ENCODE data around the gene FBXL4. TPM values are rescaled to one million over a fixed set of nuclear protein-coding genes. Genes with fewer than 3 reads are reported as not detected.
A peak's percentile ranks its signal among the peaks of the same experiment; 100 is the strongest.

Gene FBXL4
- total RNA-seq, 2 experiments from 2014 or later = 9.0 to 9.5 TPM

DNA sequence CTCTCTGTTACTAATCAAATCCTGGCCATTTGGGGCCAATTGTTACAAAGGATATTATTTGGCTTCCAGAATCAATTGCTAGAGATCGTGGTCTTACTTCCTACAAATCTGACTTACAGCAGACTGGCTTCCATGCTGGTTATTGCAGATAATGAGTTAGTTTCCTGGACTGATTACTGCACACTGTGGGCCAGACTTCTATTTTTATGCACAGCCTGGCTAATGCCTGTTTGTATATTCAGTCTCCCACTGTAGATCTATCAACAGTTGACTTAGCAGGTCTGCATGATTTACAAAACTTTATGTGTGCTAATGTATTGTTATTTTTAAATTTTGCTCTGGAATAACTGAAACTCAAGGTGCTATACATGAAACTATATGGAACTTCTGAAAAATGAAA lies 25.8 kb upstream of the FBXL4 start:
- Mint-ChIP-seq H3K36me3 (ENCODE audit: low read depth) (no peaks in the 10 kb centered on the region), H3K4me3 (no peak overlapping the region), H3K4me1 (ENCODE audit: low read depth) (no peaks in the 10 kb centered on the region), H3K9me3 (ENCODE audit: insufficient read depth) (peaks cover 4% of the 10 kb centered on the region), H3K27ac (no peak overlapping the region), H3K27me3 (ENCODE audit: low read depth) (peaks cover 3% of the 10 kb centered on the region)
- DNase-seq (no peak), ATAC-seq (no peak)
- CTCF ChIA-PET = no interaction called here
- POLR2A ChIA-PET = no interaction called here

DNA sequence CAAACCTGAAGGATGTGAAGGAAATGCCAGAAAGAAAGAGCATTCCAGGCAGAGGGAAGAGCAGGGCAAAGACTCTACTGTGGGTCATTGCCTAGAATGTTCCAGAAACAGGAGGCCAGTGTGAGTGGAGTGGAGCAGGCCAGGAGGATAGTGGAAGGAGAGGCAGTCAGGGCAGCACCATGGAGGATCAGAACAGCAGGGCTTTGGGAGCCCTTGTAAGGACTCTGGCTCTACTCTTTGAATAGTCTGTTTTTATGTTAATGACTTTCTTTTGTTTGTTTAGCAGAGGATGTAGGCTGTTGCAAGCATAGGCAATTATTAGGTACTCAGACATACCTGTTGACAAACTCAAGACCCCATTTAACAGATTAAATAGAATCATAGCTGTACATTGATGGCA lies 23.6 kb upstream of the FBXL4 start:
- peaks cover 6% of the 10 kb centered on the region for H3K9me3 Mint-ChIP-seq (ENCODE audit: insufficient read depth)
- DNase-seq (no peak), ATAC-seq (no peak)
- no peaks in the 10 kb centered on the region for H3K36me3 Mint-ChIP-seq (ENCODE audit: low read depth)
- ChIA-PET POLR2A (no interaction called here), CTCF (no interaction called here)
- H3K27ac Mint-ChIP-seq = no peak overlapping the region
- no peaks in the 10 kb centered on the region for H3K27me3 Mint-ChIP-seq (ENCODE audit: low read depth)
- H3K4me1 Mint-ChIP-seq (ENCODE audit: low read depth) = no peaks in the 10 kb centered on the region
- H3K4me3 Mint-ChIP-seq = no peak overlapping the region

DNA sequence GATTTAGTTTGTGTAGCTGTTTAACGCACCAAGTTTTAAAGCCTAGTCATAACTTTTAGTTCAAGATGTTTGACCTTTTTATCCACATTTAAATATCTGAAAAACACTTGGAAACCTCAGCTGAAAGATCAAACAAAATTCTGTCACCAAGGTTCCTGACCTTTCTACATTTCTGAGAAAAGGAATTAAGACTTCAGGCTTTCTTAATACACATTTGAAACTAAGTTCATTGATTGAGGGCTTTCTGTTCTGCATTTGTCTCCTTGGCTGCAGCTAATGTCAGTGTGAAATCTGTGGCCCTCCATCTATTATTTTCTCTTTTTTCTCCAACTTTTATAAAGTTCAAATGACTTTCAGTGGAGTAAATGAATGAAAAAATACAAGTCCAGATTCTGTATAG lies 22.7 kb upstream of the FBXL4 start:
- peaks cover 3% of the 10 kb centered on the region for H3K27me3 Mint-ChIP-seq (ENCODE audit: low read depth)
- no peak overlapping the region for H3K27ac Mint-ChIP-seq
- POLR2A ChIA-PET = no interaction called here
- H3K36me3 Mint-ChIP-seq (ENCODE audit: low read depth) = no peaks in the 10 kb centered on the region
- no peaks in the 10 kb centered on the region for H3K4me1 Mint-ChIP-seq (ENCODE audit: low read depth)
- no peak overlapping the region for H3K4me3 Mint-ChIP-seq
- DNase-seq (no peak), ATAC-seq (no peak)
- peaks cover 6% of the 10 kb centered on the region for H3K9me3 Mint-ChIP-seq (ENCODE audit: insufficient read depth)
- CTCF ChIA-PET = no interaction called here

DNA sequence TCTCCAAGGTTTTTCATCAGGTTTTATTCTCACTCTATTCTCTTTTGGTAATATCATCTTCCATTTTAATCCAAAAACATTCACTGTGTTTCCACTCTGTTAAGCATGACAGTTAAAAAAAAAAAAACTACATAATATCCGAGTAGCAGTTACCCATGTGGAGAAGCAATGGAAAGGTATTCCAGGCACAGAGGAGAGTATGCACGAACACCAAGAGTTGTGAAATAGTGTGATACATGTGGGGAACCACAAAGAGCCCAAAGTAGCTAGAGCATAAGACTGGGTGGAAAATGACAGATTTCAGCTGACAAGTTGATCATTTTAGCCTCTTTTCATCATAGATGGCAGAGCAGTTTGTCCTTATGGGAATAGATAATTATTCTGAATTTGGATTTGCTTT lies 19.9 kb upstream of the FBXL4 start:
- no peak for DNase-seq
- H3K4me1 Mint-ChIP-seq (ENCODE audit: low read depth) = no peaks in the 10 kb centered on the region
- no peak overlapping the region for H3K4me3 Mint-ChIP-seq
- H3K27me3 Mint-ChIP-seq (ENCODE audit: low read depth) = peaks cover 9% of the 10 kb centered on the region
- CTCF ChIA-PET = no interaction called here
- H3K36me3 Mint-ChIP-seq (ENCODE audit: low read depth) = no peaks in the 10 kb centered on the region
- ATAC-seq = no peak
- peaks cover 6% of the 10 kb centered on the region for H3K9me3 Mint-ChIP-seq (ENCODE audit: insufficient read depth)
- H3K27ac Mint-ChIP-seq = no peak overlapping the region
- POLR2A ChIA-PET = no interaction called here

DNA sequence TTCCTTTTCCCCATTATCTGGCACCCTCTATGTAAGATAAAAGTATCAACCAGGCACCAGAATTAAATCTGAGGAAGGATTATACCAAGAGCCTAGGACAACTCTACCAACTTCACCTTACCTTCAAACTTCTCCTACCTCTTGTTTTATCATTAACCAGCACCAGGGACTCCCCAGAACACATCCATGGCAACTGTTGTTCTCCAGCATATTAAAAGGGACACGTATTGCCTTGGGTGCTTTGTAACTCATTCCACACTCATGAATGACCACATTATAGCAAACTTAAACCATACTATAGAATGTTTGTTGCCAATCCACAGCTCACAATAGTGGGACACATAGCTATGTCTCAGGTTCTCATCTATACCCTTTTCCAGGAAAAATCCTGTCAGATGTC lies 11.9 kb upstream of the FBXL4 start:
- no peaks in the 10 kb centered on the region for H3K36me3 Mint-ChIP-seq (ENCODE audit: low read depth)
- H3K4me3 Mint-ChIP-seq = no peak overlapping the region
- no peaks in the 10 kb centered on the region for H3K4me1 Mint-ChIP-seq (ENCODE audit: low read depth)
- peaks cover 4% of the 10 kb centered on the region for H3K27me3 Mint-ChIP-seq (ENCODE audit: low read depth)
- no peak overlapping the region for H3K27ac Mint-ChIP-seq
- ChIA-PET POLR2A (no interaction called here), CTCF (no interaction called here)
- H3K9me3 Mint-ChIP-seq (ENCODE audit: insufficient read depth) = no peaks in the 10 kb centered on the region
- DNase-seq = no peak
- no peak for ATAC-seq

DNA sequence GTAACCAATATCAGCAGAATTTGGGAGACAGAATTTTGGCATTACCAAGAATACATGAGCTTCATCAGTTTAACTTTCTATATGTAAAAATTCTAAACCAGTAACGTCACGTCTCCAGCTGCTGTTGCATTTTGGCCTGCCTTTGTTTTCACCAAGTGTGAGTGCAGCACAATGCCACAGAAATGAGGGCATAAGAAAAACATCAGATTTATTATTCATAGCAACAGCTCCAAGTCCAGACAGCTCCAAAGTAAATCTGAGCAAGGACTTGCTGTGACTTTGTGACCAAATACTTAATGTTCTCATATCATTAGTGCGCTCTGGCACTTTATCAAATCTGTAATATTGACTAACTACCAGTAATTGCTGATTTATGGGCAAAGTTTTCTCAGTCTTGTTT lies 11.0 kb upstream of the FBXL4 start:
- no peak for ATAC-seq
- Mint-ChIP-seq H3K27ac (no peak overlapping the region), H3K9me3 (ENCODE audit: insufficient read depth) (no peaks in the 10 kb centered on the region), H3K4me1 (ENCODE audit: low read depth) (no peaks in the 10 kb centered on the region), H3K4me3 (no peak overlapping the region), H3K27me3 (ENCODE audit: low read depth) (no peaks in the 10 kb centered on the region), H3K36me3 (ENCODE audit: low read depth) (no peaks in the 10 kb centered on the region)
- ChIA-PET POLR2A (no interaction called here), CTCF (no interaction called here)
- DNase-seq = no peak

DNA sequence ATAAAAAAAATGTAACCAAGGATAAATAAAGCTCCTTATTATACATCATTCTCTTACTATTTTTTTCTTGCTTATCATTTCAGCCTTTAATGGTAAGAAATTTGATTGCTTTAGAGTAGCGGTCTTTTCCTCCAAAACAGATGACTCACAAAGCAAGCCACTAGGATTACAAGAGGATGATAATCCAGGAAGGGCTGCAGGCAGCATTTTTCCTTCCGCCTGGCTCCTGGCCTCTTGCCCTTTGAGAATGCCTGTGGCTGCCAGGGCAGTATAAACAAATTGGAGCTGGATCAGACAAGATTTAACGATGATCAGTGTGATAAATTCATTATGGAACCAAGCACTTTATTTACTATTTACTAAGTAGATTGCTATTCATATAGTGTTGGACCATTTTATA lies 9.7 kb upstream of the FBXL4 start:
- no peaks in the 10 kb centered on the region for H3K9me3 Mint-ChIP-seq (ENCODE audit: insufficient read depth)
- ChIA-PET POLR2A (interaction anchor here (0.7 kb wide), 1 partner anchor 24 kb away, joined by 3 read pairs; no protein-coding TSS in a partner anchor), CTCF (no interaction called here)
- DNase-seq (no peak), ATAC-seq (no peak)
- H3K27me3 Mint-ChIP-seq (ENCODE audit: low read depth) = peaks cover 4% of the 10 kb centered on the region
- H3K27ac Mint-ChIP-seq = no peak overlapping the region
- H3K4me3 Mint-ChIP-seq = no peak overlapping the region
- no peaks in the 10 kb centered on the region for H3K36me3 Mint-ChIP-seq (ENCODE audit: low read depth)
- no peaks in the 10 kb centered on the region for H3K4me1 Mint-ChIP-seq (ENCODE audit: low read depth)

DNA sequence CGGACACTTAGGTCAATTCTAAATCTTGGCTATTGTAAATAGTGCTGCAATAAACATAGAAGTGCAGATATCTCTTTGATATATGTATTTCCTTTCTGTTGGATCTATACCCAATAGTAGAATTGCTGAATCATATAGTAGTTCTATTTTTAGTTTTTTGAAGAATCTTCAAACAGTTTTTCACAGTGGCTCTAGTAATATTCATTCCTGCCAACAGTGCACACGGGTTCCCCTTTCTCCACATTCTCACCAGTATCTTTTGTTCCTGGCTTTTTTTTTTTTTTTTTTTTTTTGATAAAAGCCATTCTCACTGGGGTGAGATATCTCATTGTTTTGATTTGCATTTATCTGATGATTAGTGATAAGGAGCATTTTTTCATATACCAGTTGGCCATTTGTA lies 1.8 kb upstream of the FBXL4 start:
- DNase-seq (no peak), ATAC-seq (no peak)
- Mint-ChIP-seq H3K9me3 (ENCODE audit: insufficient read depth) (no peaks in the 10 kb centered on the region), H3K27ac (no peak overlapping the region), H3K4me3 (no peak overlapping the region), H3K36me3 (ENCODE audit: low read depth) (peaks cover 7% of the 10 kb centered on the region), H3K27me3 (ENCODE audit: low read depth) (peaks cover 21% of the 10 kb centered on the region), H3K4me1 (ENCODE audit: low read depth) (peaks cover 15% of the 10 kb centered on the region)
- CTCF ChIA-PET = interaction anchor here (0.6 kb wide), 1 partner anchor 168 kb away, joined by 4 read pairs; no protein-coding TSS in a partner anchor
- POLR2A ChIA-PET = no interaction called here

DNA sequence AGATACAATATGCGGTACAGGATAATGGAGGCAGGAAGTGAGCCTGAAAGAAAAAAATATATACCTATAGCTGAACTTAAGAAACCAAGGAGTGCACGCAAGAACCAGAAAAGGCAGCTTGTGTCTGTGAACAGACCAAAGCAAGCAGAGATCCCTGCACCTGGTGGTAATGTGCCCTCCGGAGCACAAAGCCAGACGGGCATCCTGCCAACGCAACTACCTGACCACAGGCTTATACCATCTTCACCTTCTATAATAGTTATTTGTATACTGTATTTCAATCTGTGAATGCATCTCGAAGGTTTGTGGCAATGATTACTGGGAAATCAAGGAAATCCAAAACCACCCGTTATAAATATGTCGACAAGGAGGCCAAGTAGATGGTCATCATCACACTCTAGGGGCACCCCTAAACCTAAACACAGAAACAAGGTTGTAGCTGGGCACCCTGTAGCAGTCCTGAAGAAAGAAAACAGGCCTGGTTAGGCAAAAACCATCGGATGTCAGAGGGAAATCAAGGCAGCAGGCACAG lies 801 bp downstream of the FBXL4 start:
- DNase-seq (peak; percentile 51), ATAC-seq (peak; percentile 16)
- peak overlapping the region; percentile 92 for H3K4me3 Mint-ChIP-seq
- POLR2A ChIA-PET = interaction anchor here (0.6 to 0.7 kb wide), 2 partner anchors 36 to 58 kb away, joined by 3 read pairs; no protein-coding TSS in a partner anchor
- peaks cover 18% of the 10 kb centered on the region for H3K4me1 Mint-ChIP-seq (ENCODE audit: low read depth)
- CTCF ChIA-PET = no interaction called here
- peak overlapping the region; percentile 94 for H3K27ac Mint-ChIP-seq
- peaks cover 24% of the 10 kb centered on the region for H3K36me3 Mint-ChIP-seq (ENCODE audit: low read depth)
- H3K9me3 Mint-ChIP-seq (ENCODE audit: insufficient read depth) = peaks cover 4% of the 10 kb centered on the region
- peaks cover 16% of the 10 kb centered on the region for H3K27me3 Mint-ChIP-seq (ENCODE audit: low read depth)

DNA sequence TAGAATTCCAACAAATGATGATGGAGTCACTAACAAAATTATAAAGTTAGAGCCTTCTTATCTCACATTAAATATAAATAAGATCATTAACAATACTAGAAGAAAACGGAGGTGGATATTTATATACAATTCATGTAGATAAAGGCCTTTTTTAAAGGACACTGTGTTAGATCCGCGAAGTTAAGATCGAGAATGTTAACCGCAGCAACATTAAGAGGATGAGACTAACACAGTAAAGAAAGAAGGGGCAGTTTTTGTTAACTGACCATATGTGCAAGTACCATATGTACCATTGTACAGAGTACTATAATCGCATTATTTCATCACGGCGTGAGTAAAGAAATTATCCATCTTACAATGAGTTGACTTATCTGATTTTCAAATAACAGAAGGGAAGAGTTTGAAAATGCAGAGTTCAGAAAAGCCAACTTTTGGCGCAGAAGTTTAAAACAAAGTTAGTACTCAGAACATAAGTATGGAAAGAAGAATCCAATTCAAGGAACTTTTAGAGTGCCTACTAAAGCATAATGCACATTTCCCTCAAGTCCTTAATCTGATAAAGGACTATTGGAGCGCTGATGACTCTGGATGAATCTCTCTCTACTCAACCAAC lies 1.4 kb downstream of the FBXL4 start:
- Mint-ChIP-seq H3K4me1 (ENCODE audit: low read depth) (peaks cover 18% of the 10 kb centered on the region), H3K36me3 (ENCODE audit: low read depth) (peaks cover 27% of the 10 kb centered on the region), H3K9me3 (ENCODE audit: insufficient read depth) (peaks cover 6% of the 10 kb centered on the region), H3K27me3 (ENCODE audit: low read depth) (peaks cover 14% of the 10 kb centered on the region), H3K27ac (peak overlapping the region; percentile 94), H3K4me3 (peak overlapping the region; percentile 92)
- CTCF ChIA-PET = no interaction called here
- DNase-seq (no peak), ATAC-seq (no peak)
- POLR2A ChIA-PET = interaction anchor here (0.7 kb wide), 1 partner anchor 59 kb away, joined by 3 read pairs; no protein-coding TSS in a partner anchor

DNA sequence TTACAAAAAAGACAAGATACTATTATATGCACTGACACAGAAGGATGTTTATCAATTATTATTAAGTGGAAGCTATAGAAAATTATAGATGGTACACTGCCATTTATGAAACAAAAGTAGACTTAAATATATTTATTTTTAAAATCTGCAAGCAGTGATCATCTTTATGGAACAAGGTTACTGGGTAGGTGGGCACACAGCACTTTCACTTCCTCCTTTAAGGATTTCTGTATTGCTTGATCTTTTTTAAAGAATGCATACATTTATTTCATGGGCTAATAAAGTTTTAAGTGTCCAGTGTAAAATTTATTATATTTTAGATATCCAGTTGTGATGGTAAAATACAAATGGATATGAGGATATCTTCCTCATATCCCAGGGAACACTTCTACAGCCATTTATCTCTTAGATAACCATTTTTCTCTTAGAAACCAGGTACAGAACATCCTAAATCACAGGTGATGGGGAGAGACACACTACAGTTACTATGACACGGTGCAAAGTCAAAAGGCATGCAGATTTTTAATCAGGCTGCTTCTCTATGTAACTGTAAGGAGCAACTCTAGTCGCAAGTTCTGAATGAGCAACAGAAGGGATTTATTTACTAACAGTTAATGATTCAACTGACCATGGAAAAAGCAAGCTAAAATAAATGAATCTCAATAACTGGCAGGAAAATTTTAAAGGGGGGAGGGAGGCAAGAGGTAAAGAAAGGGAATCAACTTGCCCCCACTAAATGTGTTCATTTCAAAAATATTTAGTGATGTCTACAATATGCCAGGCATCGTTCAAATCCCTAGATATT lies 2.2 kb downstream of the FBXL4 start:
- ChIA-PET POLR2A (no interaction called here), CTCF (no interaction called here)
- DNase-seq = no peak
- H3K4me1 Mint-ChIP-seq (ENCODE audit: low read depth) = peaks cover 18% of the 10 kb centered on the region
- H3K9me3 Mint-ChIP-seq (ENCODE audit: insufficient read depth) = peaks cover 15% of the 10 kb centered on the region
- no peak overlapping the region for H3K27ac Mint-ChIP-seq
- peaks cover 7% of the 10 kb centered on the region for H3K27me3 Mint-ChIP-seq (ENCODE audit: low read depth)
- H3K4me3 Mint-ChIP-seq = no peak overlapping the region
- peaks cover 33% of the 10 kb centered on the region for H3K36me3 Mint-ChIP-seq (ENCODE audit: low read depth)
- ATAC-seq = no peak

DNA sequence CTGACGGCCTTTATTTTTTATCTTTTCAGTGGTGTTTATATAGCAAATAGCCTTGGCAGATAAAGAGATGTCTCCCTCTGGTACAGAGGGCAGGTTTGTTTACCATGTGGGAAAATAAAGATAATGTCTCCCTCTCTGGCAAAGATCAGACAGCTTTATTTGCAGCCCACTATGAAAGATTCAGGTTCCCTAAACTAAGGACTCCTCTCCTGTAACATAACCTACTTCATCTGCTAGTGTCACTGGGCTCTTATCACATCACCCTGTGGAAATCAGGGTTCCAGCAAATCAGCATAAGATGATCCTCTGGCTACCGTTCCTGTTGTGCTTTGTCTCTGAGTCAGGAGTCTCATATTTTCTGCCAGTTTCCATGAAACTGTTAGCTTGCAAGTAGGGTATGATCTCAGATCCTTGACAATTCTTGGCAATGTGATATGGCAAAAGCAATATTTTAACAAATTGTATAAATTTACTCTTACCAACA lies 3.1 kb downstream of the FBXL4 start:
- Mint-ChIP-seq H3K4me3 (no peak overlapping the region), H3K4me1 (ENCODE audit: low read depth) (peaks cover 18% of the 10 kb centered on the region), H3K27ac (no peak overlapping the region), H3K9me3 (ENCODE audit: insufficient read depth) (peaks cover 18% of the 10 kb centered on the region), H3K36me3 (ENCODE audit: low read depth) (peaks cover 39% of the 10 kb centered on the region), H3K27me3 (ENCODE audit: low read depth) (no peaks in the 10 kb centered on the region)
- ChIA-PET CTCF (no interaction called here), POLR2A (no interaction called here)
- DNase-seq (no peak), ATAC-seq (no peak)

Data from activated CD8-positive, alpha-beta T cell treated with anti-CD3 and anti-CD28 coated beads, Interleukin-2, amount 10 ng/mL, durations not matched to agents 7 days and 5 days (primary cell).